Cardiac fibroblast (primary cell): ENCODE data around the gene LRR1.
A peak's percentile ranks its signal among the peaks of the same experiment; 100 is the strongest.

Experiments used
- DNase-seq, 2 donors: peaks; one replicate each; pipeline versions ENCODE4 v3.0.0 to v3.0.0-alpha.2; 2010; ENCODE audit warnings: low read depth in 2 of 2
- H3K4me3 ChIP-seq, 2 donors: replicated peaks in 1 of 2; 1 replicate in 1 of 2; 2 replicates in 1 of 2; pipeline ENCODE4 v1.5.1; 2011; ENCODE audit warnings: low read depth in 2 of 2, low read length in 2 of 2, mild to moderate bottlenecking in 2 of 2, moderate library complexity in 1 of 2
- CTCF ChIP-seq: IDR thresholded peaks from one replicate; pipeline ENCODE4 v1.5.1; 2011; ENCODE audit warnings: low read depth, mild to moderate bottlenecking, low read length, inconsistent platforms

The LRR1 gene

GRCh38 chr14:49586673-49587460 is 11.9 kb upstream of the LRR1 start:
- TF ChIP-seq CTCF: peak; percentile 62
- peak; percentile 82 to 90 for DNase-seq
- H3K4me3 ChIP-seq: peak overlapping the region; percentile 21

DNA sequence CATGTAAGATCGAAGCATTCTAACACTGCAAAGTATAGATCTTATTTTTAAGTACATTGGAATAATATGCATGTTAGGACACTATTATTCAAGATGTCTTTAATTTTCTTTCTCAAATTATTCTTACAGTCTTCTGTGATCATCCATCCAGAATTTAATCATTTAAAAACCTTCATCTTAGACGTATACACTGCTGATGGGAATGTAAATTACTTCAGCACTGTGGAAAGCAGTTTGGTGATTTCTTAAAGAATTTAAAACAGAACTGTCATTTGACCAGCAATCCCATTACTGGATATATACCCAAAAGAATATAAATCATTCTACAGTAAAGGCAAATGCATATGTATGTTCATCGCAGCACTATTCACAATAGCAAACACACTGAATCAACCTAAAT is 9.4 kb upstream of the LRR1 start:
- TF ChIP-seq CTCF: no peak
- DNase-seq: no peak

GRCh38 chr14:49593016-49593415 is 5.7 kb upstream of the LRR1 start:
- peak; percentile 5 for TF ChIP-seq CTCF
- peak; percentile 41 to 63 for DNase-seq
- no peak overlapping the region for H3K4me3 ChIP-seq

More for the DNA sequence above, 9.4 kb upstream of the LRR1 start:
- H3K4me3 ChIP-seq: no peak overlapping the region

DNA sequence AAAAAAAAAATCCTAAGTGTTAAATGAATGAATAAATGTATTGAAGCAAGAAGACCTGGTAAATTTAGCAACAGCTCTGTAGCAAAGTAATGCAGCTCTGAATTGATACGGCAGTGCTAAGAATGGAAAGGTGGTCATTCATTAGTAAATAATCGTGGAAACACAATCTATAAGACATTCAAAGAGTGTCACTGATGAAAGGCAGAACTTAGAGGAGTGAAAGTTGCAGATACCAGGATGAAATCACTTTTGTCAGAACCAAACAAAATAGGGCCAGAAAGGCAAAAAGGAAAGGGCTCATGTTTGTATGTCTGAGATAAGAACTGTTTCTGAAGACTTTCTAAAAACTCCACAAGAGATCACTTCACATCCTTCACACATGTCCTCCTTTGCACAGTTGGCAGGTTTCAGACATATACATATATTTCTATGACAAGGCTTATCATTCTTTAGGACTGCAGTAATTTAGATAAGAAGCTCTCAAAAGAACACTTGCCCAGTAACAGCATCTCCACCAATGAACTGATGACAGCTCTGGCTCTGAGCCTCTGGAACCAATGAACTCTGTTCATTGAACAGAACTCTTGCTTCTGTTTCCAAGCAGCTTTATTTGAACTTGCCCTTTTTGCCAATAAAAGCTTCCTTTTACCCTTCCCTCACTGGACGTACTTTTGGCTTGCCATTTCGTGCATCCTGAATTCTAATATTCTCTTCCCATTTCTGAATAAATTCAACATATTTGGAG is 4.2 kb upstream of the LRR1 start:
- peak; percentile 56 to 83 for DNase-seq
- no peak for TF ChIP-seq CTCF
- H3K4me3 ChIP-seq: peak overlapping the region in 1 of 2 donors; percentile 15

- no peak for DNase-seq
- peak overlapping the region; percentile 96 to 98 for H3K4me3 ChIP-seq
- TF ChIP-seq CTCF: no peak
Measured at GRCh38 chr14:49598189-49598484, 603 bp upstream of the LRR1 start.

DNA sequence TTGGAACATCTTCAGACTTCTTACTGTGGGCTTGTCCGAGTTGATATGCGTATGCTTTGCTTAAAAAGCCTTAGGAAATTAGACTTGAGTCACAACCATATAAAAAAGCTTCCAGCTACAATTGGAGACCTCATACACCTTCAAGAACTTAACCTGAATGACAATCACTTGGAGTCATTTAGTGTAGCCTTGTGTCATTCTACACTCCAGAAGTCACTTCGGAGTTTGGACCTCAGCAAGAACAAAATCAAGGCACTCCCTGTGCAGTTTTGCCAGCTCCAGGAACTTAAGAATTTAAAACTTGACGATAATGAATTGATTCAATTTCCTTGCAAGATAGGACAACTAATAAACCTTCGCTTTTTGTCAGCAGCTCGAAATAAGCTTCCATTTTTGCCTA is 8.8 kb downstream of the LRR1 start:
- TF ChIP-seq CTCF: no peak
- H3K4me3 ChIP-seq: no peak overlapping the region
- DNase-seq: no peak

- DNase-seq: no peak
- no peak for TF ChIP-seq CTCF
- H3K4me3 ChIP-seq: no peak overlapping the region
Measured at GRCh38 chr14:49612251-49612650, 13.5 kb downstream of the LRR1 start.
